ENCODE results near the gene CHPT1. TPM values are rescaled to one million over a fixed set of nuclear protein-coding genes. Genes with fewer than 3 reads are reported as not detected.
"Not testable (repeated sequence)": the region's sequence is repeated elsewhere in the genome, so short reads cannot be mapped to it uniquely, and the experiment has no call there.

Gene CHPT1
- polyA plus RNA-seq, 1 donor from 2014 or later: 20.5 TPM

DNA sequence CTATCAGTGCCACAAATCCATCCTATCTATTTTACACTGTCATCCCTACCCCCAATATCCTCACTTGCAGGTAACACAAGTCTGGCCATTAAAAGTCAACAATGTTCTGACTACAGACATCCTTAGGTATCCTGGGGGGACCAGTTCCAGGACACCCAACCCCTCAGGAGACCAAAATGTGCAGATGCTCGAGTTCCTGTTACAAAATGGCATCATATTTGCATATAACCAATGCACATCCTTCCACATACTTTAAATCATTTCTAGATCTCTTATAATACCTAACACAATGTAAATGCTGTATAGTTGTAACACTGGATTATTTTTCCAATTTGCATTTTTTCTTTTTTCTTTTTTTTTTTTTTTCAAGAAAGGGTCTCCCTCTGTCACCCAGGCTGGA is 34.9 kb downstream of the CHPT1 start:
- H3K4me2 ChIP-seq (ENCODE audit: low read length): no peak overlapping the region
- H3K27ac ChIP-seq (ENCODE audit: low read length): no peak overlapping the region
- no peaks in the 10 kb centered on the region for H3K79me2 ChIP-seq (replicated peaks; ENCODE audit: insufficient read depth, low read length)
- no peak overlapping the region for H3K4me3 ChIP-seq (ENCODE audit: low read length)
- no peaks in the 10 kb centered on the region for H3K9me3 ChIP-seq (ENCODE audit: low read length)
- no peak for TF ChIP-seq TAF1 (IDR thresholded peaks at IDR 0.05; ENCODE audit: low read depth)
- no peaks in the 10 kb centered on the region for H3K36me3 ChIP-seq (ENCODE audit: insufficient read depth, low read length)
- no peaks in the 10 kb centered on the region for H3K9me2 ChIP-seq (ENCODE audit: insufficient read depth, low read length)
- H3F3A ChIP-seq (ENCODE audit: insufficient read depth, low read length, poor library complexity, severe bottlenecking): no peaks in the 10 kb centered on the region
- H4K20me1 ChIP-seq (ENCODE audit: insufficient read depth): no peaks in the 10 kb centered on the region
- no peak overlapping the region for H2AFZ ChIP-seq (ENCODE audit: low read depth, low read length)
- no peak overlapping the region for H3K9ac ChIP-seq (ENCODE audit: low read length)
- H3K27me3 ChIP-seq (ENCODE audit: insufficient read depth, low read depth, low read length): no peaks in the 10 kb centered on the region

DNA sequence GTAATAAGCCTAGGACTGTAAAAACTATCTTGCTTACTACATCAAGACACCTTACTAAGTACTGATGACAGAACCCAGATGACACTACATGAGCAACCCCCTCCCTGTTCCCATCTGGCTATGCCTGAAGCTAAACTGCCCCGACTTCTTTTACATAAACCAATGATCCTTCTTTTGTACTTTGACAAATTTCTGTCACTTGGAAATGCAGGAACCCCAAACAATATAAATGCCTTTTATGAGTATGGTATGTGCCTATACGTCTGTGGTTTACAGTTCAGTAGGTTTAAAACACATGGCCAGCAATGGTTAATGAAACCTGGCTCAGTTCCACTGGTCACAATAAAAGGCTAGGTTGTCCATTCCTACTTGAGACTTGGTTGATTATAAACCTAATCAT is 35.7 kb downstream of the CHPT1 start:
- Histone ChIP-seq H3K9me3 (ENCODE audit: low read length) (no peaks in the 10 kb centered on the region), H3F3A (ENCODE audit: insufficient read depth, low read length, poor library complexity, severe bottlenecking) (no peaks in the 10 kb centered on the region), H3K27me3 (ENCODE audit: insufficient read depth, low read depth, low read length) (no peaks in the 10 kb centered on the region), H2AFZ (ENCODE audit: low read depth, low read length) (no peak overlapping the region), H3K27ac (ENCODE audit: low read length) (no peak overlapping the region), H4K20me1 (ENCODE audit: insufficient read depth) (no peaks in the 10 kb centered on the region), H3K79me2 (replicated peaks; ENCODE audit: insufficient read depth, low read length) (no peaks in the 10 kb centered on the region), H3K9ac (ENCODE audit: low read length) (no peak overlapping the region), H3K4me3 (ENCODE audit: low read length) (no peak overlapping the region), H3K4me2 (ENCODE audit: low read length) (no peak overlapping the region), H3K9me2 (ENCODE audit: insufficient read depth, low read length) (no peaks in the 10 kb centered on the region), H3K36me3 (ENCODE audit: insufficient read depth, low read length) (no peaks in the 10 kb centered on the region)
- TF ChIP-seq EP300 (conservative IDR thresholded peaks at IDR 0.05; ENCODE audit: poor library complexity, severe bottlenecking) (no peak), POLR2AphosphoS5 (IDR thresholded peaks at IDR 0.05) (no peak), RAD21 (conservative IDR thresholded peaks at IDR 0.05) (no peak), TAF1 (IDR thresholded peaks at IDR 0.05; ENCODE audit: low read depth) (no peak), EZH2 (IDR thresholded peaks at IDR 0.05; ENCODE audit: borderline replicate concordance, insufficient read depth, low read length, poor library complexity, severe bottlenecking) (no peak)
- TF ChIP-seq, protein P1, sequence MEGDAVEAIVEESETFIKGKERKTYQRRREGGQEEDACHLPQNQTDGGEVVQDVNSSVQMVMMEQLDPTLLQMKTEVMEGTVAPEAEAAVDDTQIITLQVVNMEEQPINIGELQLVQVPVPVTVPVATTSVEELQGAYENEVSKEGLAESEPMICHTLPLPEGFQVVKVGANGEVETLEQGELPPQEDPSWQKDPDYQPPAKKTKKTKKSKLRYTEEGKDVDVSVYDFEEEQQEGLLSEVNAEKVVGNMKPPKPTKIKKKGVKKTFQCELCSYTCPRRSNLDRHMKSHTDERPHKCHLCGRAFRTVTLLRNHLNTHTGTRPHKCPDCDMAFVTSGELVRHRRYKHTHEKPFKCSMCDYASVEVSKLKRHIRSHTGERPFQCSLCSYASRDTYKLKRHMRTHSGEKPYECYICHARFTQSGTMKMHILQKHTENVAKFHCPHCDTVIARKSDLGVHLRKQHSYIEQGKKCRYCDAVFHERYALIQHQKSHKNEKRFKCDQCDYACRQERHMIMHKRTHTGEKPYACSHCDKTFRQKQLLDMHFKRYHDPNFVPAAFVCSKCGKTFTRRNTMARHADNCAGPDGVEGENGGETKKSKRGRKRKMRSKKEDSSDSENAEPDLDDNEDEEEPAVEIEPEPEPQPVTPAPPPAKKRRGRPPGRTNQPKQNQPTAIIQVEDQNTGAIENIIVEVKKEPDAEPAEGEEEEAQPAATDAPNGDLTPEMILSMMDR (IDR thresholded peaks at IDR 0.05; ENCODE audit: poor library complexity, severe bottlenecking): no peak
- TF ChIP-seq, protein P2, sequence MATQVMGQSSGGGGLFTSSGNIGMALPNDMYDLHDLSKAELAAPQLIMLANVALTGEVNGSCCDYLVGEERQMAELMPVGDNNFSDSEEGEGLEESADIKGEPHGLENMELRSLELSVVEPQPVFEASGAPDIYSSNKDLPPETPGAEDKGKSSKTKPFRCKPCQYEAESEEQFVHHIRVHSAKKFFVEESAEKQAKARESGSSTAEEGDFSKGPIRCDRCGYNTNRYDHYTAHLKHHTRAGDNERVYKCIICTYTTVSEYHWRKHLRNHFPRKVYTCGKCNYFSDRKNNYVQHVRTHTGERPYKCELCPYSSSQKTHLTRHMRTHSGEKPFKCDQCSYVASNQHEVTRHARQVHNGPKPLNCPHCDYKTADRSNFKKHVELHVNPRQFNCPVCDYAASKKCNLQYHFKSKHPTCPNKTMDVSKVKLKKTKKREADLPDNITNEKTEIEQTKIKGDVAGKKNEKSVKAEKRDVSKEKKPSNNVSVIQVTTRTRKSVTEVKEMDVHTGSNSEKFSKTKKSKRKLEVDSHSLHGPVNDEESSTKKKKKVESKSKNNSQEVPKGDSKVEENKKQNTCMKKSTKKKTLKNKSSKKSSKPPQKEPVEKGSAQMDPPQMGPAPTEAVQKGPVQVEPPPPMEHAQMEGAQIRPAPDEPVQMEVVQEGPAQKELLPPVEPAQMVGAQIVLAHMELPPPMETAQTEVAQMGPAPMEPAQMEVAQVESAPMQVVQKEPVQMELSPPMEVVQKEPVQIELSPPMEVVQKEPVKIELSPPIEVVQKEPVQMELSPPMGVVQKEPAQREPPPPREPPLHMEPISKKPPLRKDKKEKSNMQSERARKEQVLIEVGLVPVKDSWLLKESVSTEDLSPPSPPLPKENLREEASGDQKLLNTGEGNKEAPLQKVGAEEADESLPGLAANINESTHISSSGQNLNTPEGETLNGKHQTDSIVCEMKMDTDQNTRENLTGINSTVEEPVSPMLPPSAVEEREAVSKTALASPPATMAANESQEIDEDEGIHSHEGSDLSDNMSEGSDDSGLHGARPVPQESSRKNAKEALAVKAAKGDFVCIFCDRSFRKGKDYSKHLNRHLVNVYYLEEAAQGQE (IDR thresholded peaks at IDR 0.05; ENCODE audit: borderline replicate concordance): no peak

DNA sequence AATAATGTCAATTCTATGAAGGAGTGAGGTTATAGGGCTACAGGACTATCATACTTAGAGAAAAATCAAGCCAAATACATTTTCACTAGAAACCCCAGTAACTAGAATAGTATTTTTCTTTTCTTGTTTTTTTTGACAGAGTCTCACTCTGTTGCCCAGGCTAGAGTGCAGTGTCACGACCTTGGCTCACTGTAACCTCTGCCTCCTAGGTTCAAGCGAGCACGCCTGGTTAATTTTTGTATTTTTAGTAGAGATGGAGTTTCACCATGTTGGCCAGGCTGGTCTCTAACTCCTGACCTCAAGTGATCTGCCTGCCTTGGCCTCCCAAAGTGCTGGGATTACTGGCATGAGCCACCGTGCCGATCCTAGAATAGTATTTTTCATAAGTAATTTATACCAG is 37.0 kb downstream of the CHPT1 start:
- not testable (repeated sequence) for H3F3A ChIP-seq (ENCODE audit: insufficient read depth, low read length, poor library complexity, severe bottlenecking); H3K9me3 ChIP-seq (ENCODE audit: low read length); H3K9ac ChIP-seq (ENCODE audit: low read length); H3K27me3 ChIP-seq (ENCODE audit: insufficient read depth, low read depth, low read length); H3K4me3 ChIP-seq (ENCODE audit: low read length); H3K4me2 ChIP-seq (ENCODE audit: low read length); H3K9me2 ChIP-seq (ENCODE audit: insufficient read depth, low read length); H3K27ac ChIP-seq (ENCODE audit: low read length); H2AFZ ChIP-seq (ENCODE audit: low read depth, low read length); H4K20me1 ChIP-seq (ENCODE audit: insufficient read depth); H3K36me3 ChIP-seq (ENCODE audit: insufficient read depth, low read length); H3K79me2 ChIP-seq (replicated peaks; ENCODE audit: insufficient read depth, low read length)
